HEK293 (cell line): Measurements from ENCODE around the gene PPIL6.

ENCODE experiments used
- CTCF ChIP-seq: fragments of 450-650 bp; formaldehyde crosslinking; IDR thresholded peaks from 2 replicates; pipeline ENCODE4 v1.5.1; 2016; ENCODE audit warnings: missing biosample characterization, missing genetic modification characterization
- YY1 ChIP-seq: fragments of 450-650 bp; formaldehyde crosslinking; IDR thresholded peaks from 2 replicates; pipeline ENCODE4 v1.5.1; 2018; ENCODE audit warnings: missing biosample characterization, missing genetic modification characterization
- ZNF184 ChIP-seq: fragments of 450-650 bp; IDR thresholded peaks from 2 replicates; pipeline ENCODE4 v1.5.1; 2018; ENCODE audit warnings: missing biosample characterization, mild to moderate bottlenecking, missing genetic modification characterization
- ZNF513 ChIP-seq: fragments of 450-650 bp; IDR thresholded peaks from 2 replicates; pipeline ENCODE4 v1.5.1; 2018; ENCODE audit warnings: missing biosample characterization, missing genetic modification characterization
- ZNF624 ChIP-seq: fragments of 450-650 bp; formaldehyde crosslinking; IDR thresholded peaks from 2 replicates; pipeline ENCODE4 v1.5.1; 2017; ENCODE audit warnings: missing biosample characterization, missing genetic modification characterization

- no peak for TF ChIP-seq ZNF513 (tag by site-specific recombination)
- TF ChIP-seq ZNF184, result no peak
- TF ChIP-seq YY1 (tag by site-specific recombination), result no peak
- TF ChIP-seq CTCF (tag by site-specific recombination), result no peak
- no peak for TF ChIP-seq ZNF624 (tag by site-specific recombination)
Measured at GRCh38 chr6:109436041-109436440, 4.4 kb downstream of the PPIL6 start.
